ENCODE measurements around the gene SLC19A2. TPM values are rescaled to one million over a fixed set of nuclear protein-coding genes. Genes with fewer than 3 reads are reported as not detected.

The SLC19A2 gene
- total RNA-seq, 2 experiments from 2014 or later = 3.6 to 3.7 TPM

GRCh38 chr1:169530448-169530847, 44.7 kb upstream of the SLC19A2 start:
- POLR2A ChIA-PET = interaction anchor here (1.3 kb wide), 1 partner anchor 35 kb away, joined by 3 read pairs; no protein-coding TSS in a partner anchor
- DNase-seq (no peak), ATAC-seq (ENCODE audit: poor library complexity) (no peak)
- no peak overlapping the region for H3K27ac ChIP-seq (ENCODE audit: low read depth in 1 of 2, low read length in 2 of 2)
- H3K27ac Mint-ChIP-seq = no peak overlapping the region
- intact Hi-C loops (cut with DNase I, micrococcal nuclease) = no loop called here
- peaks cover 10% of the 10 kb centered on the region for H3K4me1 Mint-ChIP-seq (ENCODE audit: low read depth)
- TF ChIP-seq CTCF (IDR thresholded peaks at IDR 0.05) = no peak
- H3K4me1 ChIP-seq (ENCODE audit: insufficient read depth, low read length) = no peaks in the 10 kb centered on the region
- no peaks in the 10 kb centered on the region for H3K9me3 ChIP-seq (ENCODE audit: control insufficient read depth in 1 of 2, insufficient read depth in 1 of 2, low read length in 2 of 2)
- no peak overlapping the region for H3K4me3 ChIP-seq (ENCODE audit: low read length)
- no peaks in the 10 kb centered on the region for H3K27me3 ChIP-seq (ENCODE audit: control insufficient read depth in 1 of 2, insufficient read depth in 2 of 2, low read length in 2 of 2)
- peaks cover 18% of the 10 kb centered on the region for H3K36me3 ChIP-seq (ENCODE audit: insufficient read depth, low read length)
- CTCF ChIA-PET = no interaction called here
- H3K4me3 Mint-ChIP-seq = no peak overlapping the region
- H3K36me3 Mint-ChIP-seq (ENCODE audit: low read depth) = peaks cover 11% of the 10 kb centered on the region
- H3K27me3 Mint-ChIP-seq = no peaks in the 10 kb centered on the region
- H3K9me3 Mint-ChIP-seq = no peaks in the 10 kb centered on the region

- Histone ChIP-seq H3K27ac (ENCODE audit: low read depth in 1 of 2, low read length in 2 of 2) (no peak overlapping the region), H3K4me1 (ENCODE audit: insufficient read depth, low read length) (no peaks in the 10 kb centered on the region), H3K27me3 (ENCODE audit: control insufficient read depth in 1 of 2, insufficient read depth in 2 of 2, low read length in 2 of 2) (no peaks in the 10 kb centered on the region), H3K36me3 (ENCODE audit: insufficient read depth, low read length) (peaks cover 23% of the 10 kb centered on the region), H3K4me3 (ENCODE audit: low read length) (no peak overlapping the region), H3K9me3 (ENCODE audit: control insufficient read depth in 1 of 2, insufficient read depth in 1 of 2, low read length in 2 of 2) (no peaks in the 10 kb centered on the region)
- ChIA-PET POLR2A (interaction anchor here (0.5 kb wide), 1 partner anchor 82 kb away, joined by 4 read pairs; no protein-coding TSS in a partner anchor), CTCF (no interaction called here)
- DNase-seq = no peak
- Mint-ChIP-seq H3K36me3 (ENCODE audit: low read depth) (peaks cover 14% of the 10 kb centered on the region), H3K9me3 (no peaks in the 10 kb centered on the region), H3K27ac (no peak overlapping the region), H3K27me3 (no peaks in the 10 kb centered on the region), H3K4me3 (peak overlapping the region; percentile 6), H3K4me1 (ENCODE audit: low read depth) (peaks cover 10% of the 10 kb centered on the region)
- TF ChIP-seq CTCF (IDR thresholded peaks at IDR 0.05) = no peak
- ATAC-seq (ENCODE audit: poor library complexity) = no peak
- intact Hi-C loops (cut with DNase I, micrococcal nuclease) = loop anchor here in 1 of 2 experiments (5.0 kb wide), 1 partner anchor 52 kb away; no protein-coding TSS in a partner anchor
These were observed 43.4 kb upstream of the SLC19A2 start for GRCh38 chr1:169529068-169529642.

GRCh38 chr1:169528215-169529067, 42.7 kb upstream of the SLC19A2 start:
- peak overlapping the region; percentile 6 for H3K4me3 Mint-ChIP-seq

More at GRCh38 chr1:169528215-169529067, 42.7 kb upstream of the SLC19A2 start:
- no peaks in the 10 kb centered on the region for H3K27me3 Mint-ChIP-seq
- ATAC-seq (ENCODE audit: poor library complexity) (no peak), DNase-seq (no peak)
- H3K9me3 Mint-ChIP-seq = no peaks in the 10 kb centered on the region
- Histone ChIP-seq H3K27ac (ENCODE audit: low read depth in 1 of 2, low read length in 2 of 2) (no peak overlapping the region), H3K4me1 (ENCODE audit: insufficient read depth, low read length) (no peaks in the 10 kb centered on the region), H3K27me3 (ENCODE audit: control insufficient read depth in 1 of 2, insufficient read depth in 2 of 2, low read length in 2 of 2) (no peaks in the 10 kb centered on the region), H3K36me3 (ENCODE audit: insufficient read depth, low read length) (peaks cover 23% of the 10 kb centered on the region), H3K9me3 (ENCODE audit: control insufficient read depth in 1 of 2, insufficient read depth in 1 of 2, low read length in 2 of 2) (no peaks in the 10 kb centered on the region), H3K4me3 (ENCODE audit: low read length) (no peak overlapping the region)
- no peak for TF ChIP-seq CTCF (IDR thresholded peaks at IDR 0.05)
- peaks cover 16% of the 10 kb centered on the region for H3K36me3 Mint-ChIP-seq (ENCODE audit: low read depth)
- POLR2A ChIA-PET = no interaction called here
- CTCF ChIA-PET = no interaction called here
- intact Hi-C loops (cut with DNase I, micrococcal nuclease) = loop anchor here in 1 of 2 experiments (5.0 kb wide), 1 partner anchor 51 kb away; no protein-coding TSS in a partner anchor
- no peak overlapping the region for H3K27ac Mint-ChIP-seq
- peaks cover 10% of the 10 kb centered on the region for H3K4me1 Mint-ChIP-seq (ENCODE audit: low read depth)
